HG03469 (cell line): ENCODE measurements around the gene DIP2C.
"Not testable (repeated sequence)": the region's sequence is repeated elsewhere in the genome, so short reads cannot be mapped to it uniquely, and the experiment has no call there.

ENCODE experiments used
- ATAC-seq: cut with Tn5 transposase; IDR thresholded peaks from one replicate; pipeline ENCODE4 v1.9.1; 2021; ENCODE audit warnings: mild to moderate bottlenecking, moderate library complexity, moderate number of reproducible peaks; ENCODE audit not compliant: unreplicated experiment

Gene DIP2C

DNA sequence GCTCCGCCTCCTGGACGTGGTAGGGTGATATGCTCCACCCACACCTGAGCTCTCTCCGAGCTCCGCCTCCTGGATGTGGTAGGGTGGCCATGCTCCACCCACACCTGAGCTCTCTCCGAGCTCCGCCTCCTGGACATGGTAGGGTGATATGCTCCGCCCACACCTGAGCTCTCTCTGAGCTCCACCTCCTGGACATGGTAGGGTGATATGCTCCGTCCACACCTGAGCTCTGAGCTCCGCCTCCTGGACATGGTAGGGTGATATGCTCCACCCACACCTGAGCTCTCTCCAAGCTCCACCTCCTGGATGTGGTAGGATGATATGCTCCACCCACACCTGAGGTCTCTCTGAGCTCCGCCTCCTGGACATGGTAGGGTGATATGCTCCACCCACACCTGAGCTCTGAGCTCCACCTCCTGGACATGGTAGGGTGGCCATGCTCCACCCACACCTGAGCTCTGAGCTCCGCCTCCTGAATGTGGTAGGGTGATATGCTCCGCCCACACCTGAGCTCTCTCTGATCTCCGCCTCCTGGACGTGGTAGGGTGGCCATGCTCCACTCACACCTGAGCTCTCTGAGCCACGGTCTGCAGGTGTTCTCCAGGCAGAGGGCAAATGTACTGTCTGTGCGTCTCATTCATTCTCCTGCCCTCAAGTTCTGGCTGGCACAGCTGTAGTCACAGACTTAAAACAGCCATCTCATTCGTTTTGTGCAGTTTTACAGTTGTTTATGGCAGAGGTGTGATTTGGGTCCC is 252.4 kb downstream of the DIP2C start:
- ATAC-seq, result no peak

DNA sequence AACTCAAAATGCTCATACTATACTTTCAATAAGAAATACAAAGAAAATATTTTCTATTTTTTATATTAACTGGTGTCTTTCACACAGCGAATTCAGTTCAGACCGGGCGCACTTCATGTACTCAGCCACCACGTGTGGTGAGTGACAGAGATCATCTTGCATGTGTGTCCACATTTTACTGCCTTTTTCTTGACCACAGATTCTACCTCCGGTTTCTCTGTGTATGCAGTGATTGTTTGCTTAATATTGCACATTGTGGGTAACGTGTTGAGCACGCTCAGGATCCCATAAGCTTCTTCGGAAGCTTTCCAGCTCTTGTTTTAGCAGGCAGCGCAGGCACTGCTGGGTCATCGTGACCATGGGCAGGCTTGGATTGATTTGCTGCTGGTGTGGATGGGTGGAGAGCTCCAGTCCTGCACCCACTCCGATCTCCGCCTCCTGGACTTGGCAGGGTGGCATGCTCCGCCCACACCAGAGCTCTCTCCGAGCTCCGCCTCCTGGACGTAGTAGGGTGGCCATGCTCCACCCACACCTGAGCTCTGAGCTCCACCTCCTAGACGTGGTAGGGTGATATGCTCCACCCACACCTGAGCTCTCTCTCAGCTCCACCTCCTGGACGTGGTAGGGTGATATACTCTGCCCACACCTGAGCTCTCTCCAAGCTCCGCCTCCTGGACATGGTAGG is 253.3 kb downstream of the DIP2C start:
- no peak for ATAC-seq

DNA sequence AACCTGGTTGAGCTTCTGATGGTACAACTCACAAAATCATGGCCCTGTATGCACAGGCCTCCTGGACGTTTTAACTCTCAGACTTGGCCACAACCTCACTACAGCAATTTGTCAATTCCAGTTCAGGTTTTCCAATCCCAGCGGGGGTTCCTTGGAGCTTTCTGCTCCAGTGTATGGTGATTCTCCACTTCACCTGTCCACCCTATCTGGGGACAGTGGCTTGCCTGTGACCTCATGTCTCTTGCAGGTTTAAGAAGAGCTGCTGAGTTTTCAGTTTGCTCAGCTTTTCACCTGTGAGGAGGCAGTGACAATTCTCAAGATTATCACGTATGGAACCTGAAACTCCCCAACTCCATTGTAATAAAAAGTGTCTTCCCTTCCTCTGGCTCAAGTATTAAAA is 254.1 kb downstream of the DIP2C start:
- no peak for ATAC-seq

DNA sequence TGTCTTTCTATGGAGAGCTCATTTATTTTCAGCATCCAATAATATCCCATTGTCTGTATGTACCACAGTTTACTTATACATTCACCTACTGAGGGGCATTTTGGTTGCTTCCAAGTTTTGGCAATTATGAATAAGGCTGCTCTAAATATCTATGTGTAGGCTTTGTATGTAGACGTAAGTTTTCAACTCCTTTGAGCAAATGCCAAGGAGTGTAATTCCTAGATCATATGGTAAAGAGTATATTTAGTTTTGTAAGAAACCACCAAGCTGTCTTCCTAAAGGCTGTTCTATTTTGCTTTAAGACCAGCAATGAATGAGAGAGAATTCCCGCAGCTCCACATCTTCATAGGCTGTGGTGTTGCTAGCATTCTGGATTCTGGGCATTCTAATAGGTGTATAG is 259.8 kb downstream of the DIP2C start:
- ATAC-seq, result no peak

DNA sequence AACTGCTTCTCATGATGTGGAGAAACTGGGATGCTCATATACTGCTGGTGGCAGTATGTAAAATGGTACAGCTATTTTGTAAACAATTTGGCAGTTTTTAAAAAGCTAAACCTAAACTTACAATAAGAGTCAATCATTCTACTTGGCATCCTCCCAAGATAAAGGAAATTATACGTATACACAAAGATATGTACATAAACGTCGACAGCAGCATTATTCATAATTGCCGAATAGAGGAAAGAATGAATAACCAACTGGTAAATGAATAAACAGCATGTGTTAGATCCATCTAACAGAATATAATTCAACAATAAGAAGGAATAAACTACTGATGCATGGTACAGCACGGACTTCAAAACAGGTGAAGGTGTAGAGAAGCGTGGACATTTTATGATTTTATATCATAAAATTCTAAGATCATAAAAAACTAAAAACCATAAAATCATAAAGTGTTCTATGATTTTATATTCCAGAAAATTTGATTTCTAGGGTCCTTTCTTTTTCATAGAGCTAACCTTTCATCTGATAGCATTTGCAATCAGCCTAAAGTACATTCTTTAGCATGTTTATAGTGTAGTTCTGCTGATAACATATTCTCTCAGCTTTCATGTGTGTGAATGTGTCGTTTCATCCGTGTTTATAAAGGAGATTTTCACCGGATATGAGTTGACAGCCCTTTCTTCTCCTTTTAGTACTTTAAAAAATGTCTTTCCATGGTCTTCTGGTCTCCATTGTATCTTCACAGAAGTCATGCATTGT is 261.5 kb downstream of the DIP2C start:
- no peak for ATAC-seq

DNA sequence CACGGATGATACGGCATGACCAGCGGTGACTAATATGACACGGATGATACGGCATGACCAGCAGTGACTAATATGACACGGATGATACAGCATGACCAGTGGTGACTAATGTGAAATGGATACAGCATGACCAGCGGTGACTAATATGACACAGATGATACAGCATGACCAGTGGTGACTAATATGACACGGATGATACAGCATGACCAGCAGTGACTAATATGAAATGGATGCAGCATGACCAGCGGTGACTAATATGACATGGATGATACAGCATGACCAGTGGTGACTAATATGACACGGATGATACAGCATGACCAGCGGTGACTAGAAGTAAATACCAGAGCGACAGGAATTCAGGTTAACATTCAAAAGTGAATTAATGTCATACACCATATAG is 264.1 kb downstream of the DIP2C start:
- ATAC-seq, result not testable (repeated sequence)

DNA sequence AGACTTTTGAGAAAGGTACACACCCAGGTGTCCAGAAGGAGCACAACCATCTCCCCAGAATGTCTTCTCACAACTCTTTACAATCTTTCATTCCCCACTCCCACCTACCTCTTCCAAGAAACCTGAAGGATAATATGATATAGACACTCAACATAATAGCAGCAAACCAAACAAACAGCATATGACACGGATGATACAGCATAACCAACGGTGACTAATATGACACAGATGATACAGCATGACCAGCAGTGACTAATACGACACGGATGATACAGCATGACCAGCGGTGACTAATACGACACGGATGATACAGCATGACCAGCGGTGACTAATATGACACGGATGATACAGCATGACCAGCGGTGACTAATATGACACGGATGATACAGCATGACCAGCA is 264.7 kb downstream of the DIP2C start:
- not testable (repeated sequence) for ATAC-seq

DNA sequence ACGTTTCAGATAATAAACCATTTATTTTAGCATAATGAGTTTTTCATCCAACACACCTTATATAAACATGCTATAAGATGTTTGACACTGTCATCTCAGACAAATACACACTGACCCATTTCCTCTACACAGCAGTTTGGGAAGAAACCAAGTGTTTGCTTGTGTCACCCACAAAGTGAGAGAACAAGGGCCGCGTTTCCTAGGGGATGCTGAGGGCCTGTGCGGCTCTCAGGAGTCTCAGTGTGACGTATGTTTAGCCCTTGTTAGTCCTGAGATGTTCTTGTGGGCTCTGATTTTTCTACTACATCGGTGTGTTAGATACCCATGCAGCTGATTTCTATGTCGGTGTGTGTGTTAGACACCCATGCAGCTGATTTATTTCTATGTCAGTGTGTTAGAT is 266.3 kb downstream of the DIP2C start:
- no peak for ATAC-seq

DNA sequence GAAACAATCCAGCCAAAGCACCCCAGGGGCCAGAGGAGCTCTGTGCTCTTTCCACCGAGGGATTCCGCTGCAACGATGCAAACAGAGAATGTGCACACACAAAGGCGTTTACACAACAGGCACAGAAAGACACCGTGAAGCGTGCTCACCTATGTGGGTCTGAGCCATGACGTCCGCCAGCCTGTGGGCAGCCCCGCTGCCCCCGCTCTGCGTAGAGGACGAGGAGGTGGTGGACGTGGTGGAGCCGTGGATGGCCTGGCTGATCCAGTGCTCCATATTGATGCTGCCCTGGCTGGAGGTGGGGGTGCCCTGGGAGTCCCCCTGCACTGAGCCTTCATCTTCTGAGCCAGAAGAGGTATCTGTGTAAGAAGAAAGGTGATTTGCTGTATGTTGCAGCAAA is 266.8 kb downstream of the DIP2C start:
- no peak for ATAC-seq

DNA sequence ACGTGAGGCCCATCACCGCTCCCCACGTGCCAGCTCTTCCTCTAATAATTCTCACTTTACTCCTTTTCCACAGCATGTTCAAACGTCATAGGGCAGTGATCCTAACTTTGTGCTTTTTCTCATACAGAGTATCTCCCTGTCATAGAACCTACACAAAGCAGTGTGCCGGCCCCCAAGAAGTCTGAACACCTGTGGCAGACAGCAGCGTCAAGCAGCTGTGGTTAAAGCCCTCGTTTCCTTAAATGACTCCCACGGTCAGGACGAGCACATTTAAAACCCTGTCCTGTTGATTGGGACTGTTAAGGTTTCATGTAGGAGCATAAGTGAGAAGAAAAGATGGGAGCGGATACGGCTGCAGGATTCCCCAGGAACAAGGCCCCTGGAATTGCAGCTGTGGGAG is 267.2 kb downstream of the DIP2C start:
- no peak for ATAC-seq

DNA sequence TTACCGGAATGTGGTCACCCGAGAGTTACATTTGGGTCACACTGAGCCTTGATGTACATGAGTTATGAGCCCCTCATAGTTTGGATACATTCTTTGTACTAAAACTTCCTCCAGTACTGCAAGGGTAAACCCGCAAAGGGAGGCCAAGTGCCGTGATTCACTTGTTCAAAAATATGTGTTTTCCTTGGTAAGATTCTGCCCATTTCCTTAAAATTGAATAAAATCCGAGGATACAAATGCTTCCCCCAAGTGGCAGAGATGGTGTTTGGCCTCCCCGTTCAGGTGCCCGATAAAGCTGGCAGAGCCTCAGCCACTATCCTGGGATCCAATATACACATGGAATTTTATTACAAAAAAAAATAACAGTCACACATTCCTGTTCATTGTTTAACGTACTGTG is 268.3 kb downstream of the DIP2C start:
- no peak for ATAC-seq

DNA sequence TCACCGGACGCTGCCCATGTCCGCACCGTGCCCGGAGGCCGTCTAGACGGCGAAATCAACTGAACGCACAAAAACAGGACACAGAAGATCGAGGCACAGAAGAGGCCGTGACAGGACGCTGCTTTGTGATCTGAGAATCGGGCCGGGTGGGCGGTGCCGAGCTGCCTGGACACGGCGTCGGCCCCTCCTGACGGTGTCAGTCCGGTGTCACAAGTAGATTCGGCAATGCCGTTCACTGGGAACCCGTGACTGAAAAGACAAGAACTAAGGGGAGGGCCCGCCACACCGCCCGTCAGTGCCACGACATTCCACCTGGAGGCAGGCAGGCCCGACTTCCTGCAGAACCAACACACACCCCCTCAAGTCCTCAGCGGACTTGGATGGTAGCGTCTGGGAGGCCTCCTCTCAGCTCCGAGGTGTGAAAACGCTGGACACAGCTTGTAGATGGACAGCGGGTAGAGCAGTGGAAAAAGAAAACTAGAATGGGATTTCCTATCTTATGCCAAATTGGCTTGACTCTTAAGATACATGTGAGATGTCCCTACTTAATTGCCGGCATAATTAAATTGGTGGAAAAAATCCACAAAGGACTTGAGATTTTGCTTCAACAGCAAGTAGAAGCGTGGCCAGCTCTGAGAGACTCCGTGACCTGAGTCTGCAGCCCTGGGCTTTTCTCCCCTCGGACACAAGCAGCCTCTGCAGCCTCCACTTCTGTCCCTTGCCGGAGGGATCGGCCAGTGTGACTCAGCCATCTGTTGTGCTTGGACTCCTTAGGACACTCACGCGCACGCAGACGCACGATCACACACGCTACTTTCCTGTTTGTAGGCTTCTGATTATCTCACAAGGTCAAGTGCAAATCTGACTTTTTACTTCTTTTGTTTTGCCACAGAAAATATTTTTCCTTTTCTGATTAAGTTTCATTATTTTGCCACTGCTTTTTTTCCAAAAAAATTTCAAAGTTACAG is 269.0 kb downstream of the DIP2C start:
- ATAC-seq, result no peak

DNA sequence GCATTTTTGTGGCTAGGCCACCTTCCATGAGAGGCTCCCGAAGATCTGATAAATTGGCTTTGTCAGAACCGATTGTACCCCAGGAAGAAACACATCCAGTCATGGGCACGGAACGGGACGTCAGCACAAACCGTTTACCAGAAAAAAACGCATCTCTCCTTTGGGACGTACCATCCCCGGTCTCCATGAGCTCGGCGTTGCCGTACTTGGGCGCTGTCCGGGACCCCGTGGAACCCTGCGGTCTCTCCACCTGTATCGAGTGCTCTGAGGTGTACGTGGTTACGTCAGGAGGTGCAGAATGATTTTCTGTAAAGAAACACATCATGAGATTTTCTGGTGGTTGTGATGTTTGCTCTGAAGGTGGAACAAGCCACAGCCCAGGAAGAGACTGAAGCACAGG is 270.6 kb downstream of the DIP2C start:
- no peak for ATAC-seq

DNA sequence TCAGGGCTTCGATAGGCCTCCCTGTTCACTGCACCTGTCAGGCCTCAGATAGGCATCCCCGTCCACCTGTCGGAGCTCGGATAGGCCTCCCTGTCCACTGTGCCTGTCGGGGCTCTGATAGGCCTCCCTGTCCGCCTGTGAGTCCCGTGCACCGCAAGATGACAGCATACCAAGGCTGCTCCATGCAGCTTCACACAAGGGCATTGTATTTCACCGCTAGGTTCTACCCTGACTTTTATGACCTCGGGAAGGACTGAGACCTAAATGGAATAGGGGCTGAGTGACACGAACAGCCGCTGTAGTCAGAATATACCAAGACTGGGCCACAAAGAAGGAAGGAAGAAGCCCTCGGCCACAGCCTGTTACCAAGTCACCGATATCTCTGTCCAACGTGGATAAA is 271.2 kb downstream of the DIP2C start:
- ATAC-seq, result no peak

DNA sequence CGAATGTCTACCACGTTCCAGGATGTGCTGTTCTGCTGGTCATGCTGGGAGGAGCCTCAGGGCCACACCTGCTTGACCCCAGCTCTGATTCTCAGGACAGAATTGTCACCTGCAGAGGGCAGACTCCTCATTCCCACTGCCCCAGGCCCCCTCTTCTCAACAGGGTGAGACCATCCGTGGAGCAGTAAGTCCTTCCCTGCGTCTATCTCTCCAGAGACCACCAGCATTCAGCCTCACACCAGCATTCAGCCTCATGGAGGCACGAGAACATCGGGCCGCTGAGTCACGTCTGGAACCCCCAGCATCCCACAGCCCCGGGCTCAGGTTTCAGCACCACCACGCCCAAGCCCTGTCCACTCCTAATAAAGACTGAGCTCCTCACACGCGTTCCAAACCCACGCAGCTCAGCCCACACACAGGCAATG is 273.4 kb downstream of the DIP2C start:
- ATAC-seq, result no peak

DNA sequence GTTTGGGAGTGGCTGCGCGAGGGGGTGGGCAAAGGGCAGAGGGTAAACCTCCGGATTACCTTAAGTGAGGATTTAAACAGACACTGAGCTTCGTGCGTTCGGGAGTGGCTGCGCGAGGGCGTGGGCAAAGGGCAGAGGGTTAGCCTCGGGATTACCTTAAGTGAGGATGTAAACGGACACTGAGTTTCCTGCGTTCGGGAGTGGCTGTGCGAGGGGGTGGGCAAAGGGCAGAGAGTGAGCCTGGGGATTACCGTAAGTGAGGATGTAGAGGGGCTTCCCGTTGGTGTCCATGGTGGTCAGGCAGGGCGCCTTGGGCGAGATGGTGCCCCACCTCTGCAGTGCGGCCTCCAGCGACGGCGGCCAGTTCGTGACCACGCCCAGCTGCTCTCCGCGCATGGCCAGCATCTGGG is 275.8 kb downstream of the DIP2C start:
- ATAC-seq, result no peak

DNA sequence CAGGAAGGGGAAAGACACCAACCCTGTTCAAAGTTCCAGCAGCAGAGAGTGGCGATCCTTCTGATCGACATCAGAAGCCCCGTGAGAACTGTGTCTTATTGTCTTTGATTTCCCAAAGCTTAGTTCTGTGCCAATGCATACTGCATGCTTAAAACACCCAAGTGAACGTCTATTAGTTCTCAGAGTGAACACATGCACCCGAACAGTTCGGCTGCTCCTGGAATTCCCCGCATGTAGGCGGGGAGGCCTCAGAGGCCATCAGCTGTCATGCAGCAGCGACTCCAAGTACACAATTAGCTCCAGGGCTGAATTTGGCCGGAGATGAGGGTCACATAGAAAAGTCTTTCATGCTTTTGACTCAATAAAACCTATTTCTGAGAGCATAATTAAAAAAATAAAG is 277.4 kb downstream of the DIP2C start:
- peak; percentile 52 for ATAC-seq

DNA sequence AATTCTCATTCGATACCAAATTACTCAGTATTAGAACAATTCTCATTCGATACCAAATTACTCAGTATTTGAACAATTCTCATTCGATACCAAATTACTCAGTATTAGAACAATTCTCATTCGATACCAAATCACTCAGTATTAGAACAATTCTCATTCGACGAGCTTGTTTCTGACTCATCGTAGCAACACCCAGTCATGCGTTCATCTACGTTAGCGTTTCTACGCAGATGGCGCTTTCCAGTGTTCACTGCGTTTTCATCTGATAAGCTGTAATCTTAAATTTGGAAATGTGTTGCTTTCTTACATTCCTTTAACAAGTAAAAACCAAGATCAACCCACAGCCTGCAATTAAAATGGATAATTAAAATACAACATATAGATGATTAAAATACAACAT is 277.9 kb downstream of the DIP2C start:
- peak; percentile 31 for ATAC-seq

DNA sequence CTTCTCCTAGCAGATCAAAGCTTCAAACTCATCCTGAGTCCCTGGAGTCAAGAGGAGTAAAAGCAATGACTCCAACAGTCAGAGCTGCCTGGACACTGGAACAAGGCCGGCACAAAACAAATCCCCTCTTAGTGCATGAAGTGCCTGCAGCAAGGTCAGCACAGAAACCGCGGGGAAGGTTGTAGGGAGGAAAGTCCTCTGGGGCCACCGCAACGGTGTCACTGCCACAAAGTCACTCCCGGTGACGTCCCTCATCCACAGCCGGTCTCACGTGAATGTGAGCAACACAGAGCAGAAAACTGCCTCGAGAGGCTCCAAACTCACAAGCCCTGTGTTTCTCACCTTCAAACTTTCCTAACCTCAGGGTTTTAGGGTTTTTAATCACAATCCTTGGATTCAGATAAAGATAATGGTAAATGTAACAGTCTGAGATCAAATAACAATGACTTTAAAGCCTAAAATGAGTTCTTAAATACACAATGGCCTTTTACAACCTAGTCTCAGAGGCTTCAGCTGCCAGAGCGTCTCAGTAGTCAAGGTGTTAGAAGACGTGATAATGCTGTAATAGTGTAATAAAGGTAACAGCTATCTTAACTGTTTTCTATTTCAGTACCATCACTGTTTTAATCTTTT is 279.9 kb downstream of the DIP2C start:
- ATAC-seq, result no peak

DNA sequence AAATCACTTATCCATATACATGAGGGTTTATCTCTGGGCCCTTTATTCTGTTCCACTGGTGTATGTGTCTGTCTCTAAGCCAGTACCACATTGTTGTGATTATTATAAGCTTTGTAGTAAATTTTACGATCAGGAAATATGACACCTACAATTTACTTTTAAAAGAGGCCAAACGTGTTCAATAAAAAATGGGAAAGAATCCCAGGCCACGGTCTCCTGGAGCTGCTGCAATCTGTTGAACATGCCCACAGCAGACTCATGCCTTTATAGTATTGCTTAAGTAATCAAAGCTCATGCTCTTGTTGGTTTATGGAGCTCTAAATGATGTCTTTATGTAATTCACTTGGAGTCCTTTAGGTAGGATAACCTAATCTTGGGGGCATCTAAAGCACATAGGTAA is 281.2 kb downstream of the DIP2C start:
- no peak for ATAC-seq
